Stimulated activated CD4-positive, alpha-beta T cell treated with anti-CD3 and anti-CD28 coated beads, Interleukin-2, amount 100 ng/mL, for 24 hours (primary cell): ENCODE data around the gene TPCN1.

Experiments
- DNase-seq, 2 donors: peaks; one replicate each; pipeline ENCODE4 v3.0.0-alpha.2; 2020

Gene TPCN1

GRCh38 chr12:113347892-113348291, 126.6 kb downstream of the TPCN1 start:
- DNase-seq, result no peak
